Skeletal muscle tissue (tissue), 4 donors: ENCODE measurements around the gene ADAM22. TPM values are rescaled to one million over a fixed set of nuclear protein-coding genes. Genes with fewer than 3 reads are reported as not detected.

Experiments used
- H3K27ac ChIP-seq: one replicate; pipeline ENCODE4 v1.7.0; 2013; ENCODE audit warnings: mild to moderate bottlenecking, low read depth, low read length, inconsistent platforms
- H3K27me3 ChIP-seq, 3 donors: one replicate each; pipeline ENCODE4 v1.7.0; 2013; ENCODE audit warnings: low read length in 3 of 3; ENCODE audit not compliant: control insufficient read depth in 3 of 3, insufficient read depth in 3 of 3
- H3K36me3 ChIP-seq, 3 donors: one replicate each; pipeline ENCODE4 v1.7.0; 2013; ENCODE audit warnings: low read length in 3 of 3; ENCODE audit not compliant: control insufficient read depth in 3 of 3, insufficient read depth in 3 of 3
- H3K4me1 ChIP-seq, 3 donors: one replicate each; pipeline ENCODE4 v1.7.0; 2013; ENCODE audit warnings: low read length in 3 of 3, mild to moderate bottlenecking in 3 of 3; ENCODE audit not compliant: control insufficient read depth in 3 of 3, insufficient read depth in 3 of 3
- H3K4me3 ChIP-seq, 3 donors: one replicate each; pipeline ENCODE4 v1.7.0; 2013; ENCODE audit warnings: low read length in 3 of 3
- H3K9ac ChIP-seq, 3 donors: one replicate each; pipeline ENCODE4 v1.7.0; 2013; ENCODE audit warnings: low read length in 3 of 3, mild to moderate bottlenecking in 3 of 3, moderate library complexity in 2 of 3, low read depth in 1 of 3
- H3K9me3 ChIP-seq, 3 donors: one replicate each; pipeline ENCODE4 v1.7.0; 2013; ENCODE audit warnings: low read length in 3 of 3; ENCODE audit not compliant: control insufficient read depth in 3 of 3
- total RNA-seq: library from RNA; depleted of rRNA; stranded (reverse); fragments of >200 nt; gene quantifications from one replicate; pipeline ENCODE4 v1.2.3, GENCODE V29; 2014
- donor health status: Osteomylitis.

ADAM22 gene
- total RNA-seq, 1 donor from 2014 or later: 9.9 TPM

GRCh38 chr7:88226201-88226600 is 292.1 kb downstream of the ADAM22 start:
- H3K4me1 ChIP-seq: no peaks in the 10 kb centered on the region
- H3K27me3 ChIP-seq: no peaks in the 10 kb centered on the region
- H3K9me3 ChIP-seq: no peaks in the 10 kb centered on the region
- H3K4me3 ChIP-seq: no peak overlapping the region
- no peak overlapping the region for H3K27ac ChIP-seq
- H3K36me3 ChIP-seq: no peaks in the 10 kb centered on the region
- no peak overlapping the region for H3K9ac ChIP-seq

GRCh38 chr7:88226886-88227516 is 292.9 kb downstream of the ADAM22 start:
- H3K9ac ChIP-seq: no peak overlapping the region
- no peaks in the 10 kb centered on the region for H3K9me3 ChIP-seq
- no peak overlapping the region for H3K4me3 ChIP-seq
- no peaks in the 10 kb centered on the region for H3K36me3 ChIP-seq
- H3K27me3 ChIP-seq: no peaks in the 10 kb centered on the region
- H3K4me1 ChIP-seq: no peaks in the 10 kb centered on the region
- H3K27ac ChIP-seq: no peak overlapping the region

- H3K4me1 ChIP-seq: no peaks in the 10 kb centered on the region
- no peaks in the 10 kb centered on the region for H3K9me3 ChIP-seq
- no peaks in the 10 kb centered on the region for H3K27me3 ChIP-seq
- no peaks in the 10 kb centered on the region for H3K36me3 ChIP-seq
- no peak overlapping the region for H3K4me3 ChIP-seq
- no peak overlapping the region for H3K27ac ChIP-seq
- H3K9ac ChIP-seq: no peak overlapping the region
Measured at GRCh38 chr7:88229302-88229995, 295.4 kb downstream of the ADAM22 start.

GRCh38 chr7:88230646-88231045 is 296.6 kb downstream of the ADAM22 start:
- no peaks in the 10 kb centered on the region for H3K9me3 ChIP-seq
- no peak overlapping the region for H3K4me3 ChIP-seq
- H3K9ac ChIP-seq: no peak overlapping the region
- no peaks in the 10 kb centered on the region for H3K4me1 ChIP-seq
- no peaks in the 10 kb centered on the region for H3K27me3 ChIP-seq
- H3K27ac ChIP-seq: no peak overlapping the region
- no peaks in the 10 kb centered on the region for H3K36me3 ChIP-seq

DNA sequence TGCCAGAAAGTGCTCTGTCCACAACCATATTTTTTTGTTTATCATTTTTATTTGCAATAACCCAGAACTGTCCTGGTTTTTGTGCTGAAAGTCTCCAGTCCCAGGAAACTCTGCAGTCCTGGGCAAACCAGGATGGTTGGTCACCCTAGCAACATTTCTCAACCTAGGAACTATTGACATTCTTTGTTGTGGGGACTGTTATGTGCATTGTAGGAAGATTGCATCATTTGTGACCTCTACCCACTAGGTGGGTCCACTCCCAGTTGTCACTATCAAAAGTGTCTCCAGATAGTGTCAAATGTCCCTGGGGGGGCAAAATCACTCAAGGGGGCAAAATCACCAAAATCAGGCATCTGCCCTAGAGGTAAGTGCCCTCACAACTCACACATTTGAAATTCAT is 299.8 kb downstream of the ADAM22 start:
- no peaks in the 10 kb centered on the region for H3K27me3 ChIP-seq
- H3K9me3 ChIP-seq: no peaks in the 10 kb centered on the region
- no peak overlapping the region for H3K9ac ChIP-seq
- H3K4me3 ChIP-seq: no peak overlapping the region
- no peaks in the 10 kb centered on the region for H3K4me1 ChIP-seq
- H3K36me3 ChIP-seq: no peaks in the 10 kb centered on the region
- no peak overlapping the region for H3K27ac ChIP-seq

- Histone ChIP-seq H3K4me3 (no peak overlapping the region), H3K4me1 (no peaks in the 10 kb centered on the region), H3K9me3 (no peaks in the 10 kb centered on the region), H3K27me3 (no peaks in the 10 kb centered on the region), H3K36me3 (no peaks in the 10 kb centered on the region), H3K27ac (no peak overlapping the region), H3K9ac (no peak overlapping the region)
Measured at GRCh38 chr7:88239852-88240251, 305.8 kb downstream of the ADAM22 start.

DNA sequence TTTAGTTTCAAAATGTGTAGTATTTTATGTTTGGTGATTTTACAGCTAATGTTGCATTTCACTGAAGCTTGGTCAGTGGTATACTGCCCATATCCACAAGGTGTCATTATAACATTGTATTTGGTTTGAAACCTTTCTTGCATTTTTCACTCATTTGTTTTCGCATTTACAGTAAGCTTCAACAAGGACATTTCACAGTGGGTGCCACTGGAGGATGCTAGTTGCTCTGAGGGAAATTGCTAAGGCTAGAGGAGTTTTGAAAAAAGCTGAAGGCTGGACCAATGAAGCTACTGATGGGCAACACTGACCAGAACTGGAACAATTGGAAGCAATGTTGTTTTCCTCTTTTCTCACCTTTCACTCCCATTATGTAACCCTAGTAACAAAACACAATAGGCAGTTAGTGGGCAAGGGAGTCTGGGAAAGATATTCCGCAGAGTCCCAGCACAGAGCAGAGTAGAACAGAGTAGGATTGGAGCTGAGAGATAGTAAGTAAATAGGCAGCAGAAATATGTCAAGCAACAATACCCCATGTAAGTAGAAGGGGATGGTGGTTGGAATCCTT is 309.4 kb downstream of the ADAM22 start:
- Histone ChIP-seq H3K27ac (no peak overlapping the region), H3K27me3 (no peaks in the 10 kb centered on the region), H3K9ac (no peak overlapping the region), H3K9me3 (no peaks in the 10 kb centered on the region), H3K36me3 (no peaks in the 10 kb centered on the region), H3K4me3 (no peak overlapping the region), H3K4me1 (no peaks in the 10 kb centered on the region)

DNA sequence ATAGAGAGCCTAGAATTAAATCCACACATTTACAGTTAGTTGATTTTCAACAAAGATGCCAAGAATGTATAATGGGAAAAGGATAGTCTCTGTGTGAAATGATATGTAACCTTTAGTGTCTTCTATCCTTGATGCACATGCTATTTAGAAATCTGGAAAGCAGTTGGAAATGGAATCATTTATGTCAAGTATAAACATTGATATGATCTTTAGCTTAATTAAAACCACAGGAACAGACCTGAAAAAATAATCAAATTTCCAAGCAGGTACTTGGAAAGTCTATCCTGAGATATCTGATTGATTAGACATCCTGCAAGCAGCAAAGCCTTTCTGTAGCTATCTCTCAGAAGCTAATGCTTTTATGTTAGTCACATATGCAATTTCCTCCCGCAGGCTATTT is 310.2 kb downstream of the ADAM22 start:
- no peak overlapping the region for H3K27ac ChIP-seq
- no peak overlapping the region for H3K4me3 ChIP-seq
- H3K9me3 ChIP-seq: no peaks in the 10 kb centered on the region
- H3K36me3 ChIP-seq: no peaks in the 10 kb centered on the region
- no peak overlapping the region for H3K9ac ChIP-seq
- no peaks in the 10 kb centered on the region for H3K27me3 ChIP-seq
- H3K4me1 ChIP-seq: no peaks in the 10 kb centered on the region

Other genes with a start within 250 kb of the ADAM22 start
- gene SLC25A40, start 57.9 kb upstream of the ADAM22 start, total RNA-seq: 7.8 TPM
- gene DBF4, start 57.8 kb upstream of the ADAM22 start, total RNA-seq: 8.4 TPM